Measurements from ENCODE around the gene DEAF1.

- TF ChIP-seq, protein P1, sequence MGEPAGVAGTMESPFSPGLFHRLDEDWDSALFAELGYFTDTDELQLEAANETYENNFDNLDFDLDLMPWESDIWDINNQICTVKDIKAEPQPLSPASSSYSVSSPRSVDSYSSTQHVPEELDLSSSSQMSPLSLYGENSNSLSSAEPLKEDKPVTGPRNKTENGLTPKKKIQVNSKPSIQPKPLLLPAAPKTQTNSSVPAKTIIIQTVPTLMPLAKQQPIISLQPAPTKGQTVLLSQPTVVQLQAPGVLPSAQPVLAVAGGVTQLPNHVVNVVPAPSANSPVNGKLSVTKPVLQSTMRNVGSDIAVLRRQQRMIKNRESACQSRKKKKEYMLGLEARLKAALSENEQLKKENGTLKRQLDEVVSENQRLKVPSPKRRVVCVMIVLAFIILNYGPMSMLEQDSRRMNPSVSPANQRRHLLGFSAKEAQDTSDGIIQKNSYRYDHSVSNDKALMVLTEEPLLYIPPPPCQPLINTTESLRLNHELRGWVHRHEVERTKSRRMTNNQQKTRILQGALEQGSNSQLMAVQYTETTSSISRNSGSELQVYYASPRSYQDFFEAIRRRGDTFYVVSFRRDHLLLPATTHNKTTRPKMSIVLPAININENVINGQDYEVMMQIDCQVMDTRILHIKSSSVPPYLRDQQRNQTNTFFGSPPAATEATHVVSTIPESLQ (CRISPR knock-in tag; IDR thresholded peaks at IDR 0.05), result no peak
- TF ChIP-seq PREB (CRISPR knock-in tag; IDR thresholded peaks at IDR 0.05; ENCODE audit: borderline replicate concordance), result no peak
- no peak for TF ChIP-seq E2F1 (CRISPR knock-in tag; IDR thresholded peaks at IDR 0.05)
Observed at GRCh38 chr11:656426-656825, 38.6 kb downstream of the DEAF1 start.

Measured in WTC11 (cell line).